CD4-positive, alpha-beta T cell treated with Interferon gamma for 1 hour (primary cell): ENCODE data around the gene TMIGD1.

Experiments
- DNase-seq: peaks from one replicate; pipeline ENCODE4 v3.0.0-alpha.2; 2020

TMIGD1 gene, protein sequence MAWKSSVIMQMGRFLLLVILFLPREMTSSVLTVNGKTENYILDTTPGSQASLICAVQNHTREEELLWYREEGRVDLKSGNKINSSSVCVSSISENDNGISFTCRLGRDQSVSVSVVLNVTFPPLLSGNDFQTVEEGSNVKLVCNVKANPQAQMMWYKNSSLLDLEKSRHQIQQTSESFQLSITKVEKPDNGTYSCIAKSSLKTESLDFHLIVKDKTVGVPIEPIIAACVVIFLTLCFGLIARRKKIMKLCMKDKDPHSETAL

DNA sequence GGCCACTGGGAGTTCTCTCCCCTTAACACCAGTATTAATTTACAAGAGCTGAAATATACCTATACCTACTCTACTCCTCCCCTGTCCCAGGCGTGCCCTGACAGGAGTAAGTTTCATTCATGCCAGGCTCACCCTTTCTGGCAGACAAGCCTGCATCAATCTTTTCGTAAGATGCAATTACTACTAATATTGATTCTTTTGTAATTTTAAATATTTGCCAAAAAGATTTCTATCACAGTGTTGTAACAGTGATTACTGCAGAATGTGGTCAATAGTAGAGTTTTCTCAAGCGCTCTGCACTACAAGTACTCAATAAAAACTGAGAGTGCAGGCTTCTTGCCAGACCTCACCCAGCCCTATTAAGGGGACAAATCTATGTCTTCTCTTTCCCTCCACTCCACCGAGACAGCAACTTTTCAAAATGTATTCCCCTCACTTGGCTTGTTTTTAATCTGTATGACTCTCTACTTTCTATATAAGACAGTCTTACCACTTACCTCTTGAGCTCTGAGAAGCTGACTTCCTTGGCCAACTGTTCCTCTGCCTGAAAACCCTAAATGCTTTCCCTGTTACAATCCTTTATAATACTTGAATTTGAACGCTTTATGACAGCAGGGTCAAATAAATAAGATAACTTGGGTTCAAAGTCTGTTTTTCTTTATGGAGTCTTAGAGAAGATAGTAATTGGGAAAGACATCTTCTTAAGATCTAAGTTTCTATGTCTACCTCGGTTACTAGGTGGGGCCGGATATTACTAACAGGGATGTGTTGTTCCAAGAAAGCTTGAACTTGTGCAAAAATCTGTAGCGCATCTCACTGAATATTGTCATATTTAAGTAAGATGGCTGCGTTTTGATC, at the start of gene TMIGD1:
TMIGD1 (minus strand) TSS at position 555 of the 858 bp plus-strand sequence. CDS start 1,924 bp downstream, outside the sequence.
- DNase-seq: no peak

DNA sequence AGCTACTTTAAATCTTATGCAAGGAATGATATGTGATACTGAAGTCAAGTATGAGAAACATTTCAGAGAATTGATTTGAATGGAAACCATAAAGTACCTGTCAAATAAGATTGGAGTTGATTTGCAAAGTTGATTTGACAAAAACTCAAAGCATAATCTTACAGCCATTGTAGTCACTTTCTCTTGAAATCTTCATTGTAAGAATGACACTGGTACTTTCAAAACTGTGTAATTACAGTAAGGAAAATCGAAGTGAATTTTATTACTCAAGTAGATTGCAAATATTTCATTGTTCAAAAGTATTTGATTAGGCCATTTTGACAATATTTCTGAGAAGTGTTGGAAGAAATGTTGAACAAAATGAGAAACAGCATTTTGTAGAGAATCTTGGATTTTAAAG, 48.5 kb upstream of the TMIGD1 start:
- no peak for DNase-seq

GRCh38 chr17:30381340-30381659, 47.4 kb upstream of the TMIGD1 start:
- DNase-seq: no peak

DNA sequence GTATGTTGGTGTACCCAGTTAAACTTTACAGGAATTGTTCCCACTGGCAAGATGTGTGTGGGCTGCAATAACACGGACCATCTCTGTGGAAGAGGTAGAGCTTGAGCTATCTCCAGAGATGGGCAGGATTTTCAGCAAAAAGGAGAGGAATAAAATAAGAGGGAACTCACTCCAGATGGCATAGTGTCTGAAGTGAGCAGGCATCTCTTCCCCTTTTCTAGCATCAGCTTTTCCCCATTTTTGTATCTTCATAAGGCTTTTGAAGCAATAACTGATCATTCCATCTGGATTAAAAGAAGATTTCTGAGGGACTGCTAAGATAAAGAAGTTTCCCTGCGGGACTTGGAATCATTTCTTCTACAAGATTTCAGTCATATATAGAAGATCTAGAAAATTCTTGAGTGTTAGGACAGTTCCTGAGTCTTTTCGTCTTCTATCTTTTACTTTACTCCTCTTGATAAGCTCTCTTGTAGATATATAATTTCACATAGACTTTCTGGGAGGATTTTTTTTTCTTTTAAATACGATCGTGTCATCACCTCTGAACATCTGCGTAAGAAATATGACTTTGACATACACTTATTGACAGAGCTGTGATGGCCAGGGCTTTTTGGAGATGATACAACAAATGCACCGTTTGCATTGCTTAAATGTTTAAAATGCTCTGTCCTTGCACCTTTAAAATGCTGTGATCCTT, 46.9 kb upstream of the TMIGD1 start:
- DNase-seq: no peak

- DNase-seq: no peak
Observed at GRCh38 chr17:30379903-30380381, 46.1 kb upstream of the TMIGD1 start.

DNA sequence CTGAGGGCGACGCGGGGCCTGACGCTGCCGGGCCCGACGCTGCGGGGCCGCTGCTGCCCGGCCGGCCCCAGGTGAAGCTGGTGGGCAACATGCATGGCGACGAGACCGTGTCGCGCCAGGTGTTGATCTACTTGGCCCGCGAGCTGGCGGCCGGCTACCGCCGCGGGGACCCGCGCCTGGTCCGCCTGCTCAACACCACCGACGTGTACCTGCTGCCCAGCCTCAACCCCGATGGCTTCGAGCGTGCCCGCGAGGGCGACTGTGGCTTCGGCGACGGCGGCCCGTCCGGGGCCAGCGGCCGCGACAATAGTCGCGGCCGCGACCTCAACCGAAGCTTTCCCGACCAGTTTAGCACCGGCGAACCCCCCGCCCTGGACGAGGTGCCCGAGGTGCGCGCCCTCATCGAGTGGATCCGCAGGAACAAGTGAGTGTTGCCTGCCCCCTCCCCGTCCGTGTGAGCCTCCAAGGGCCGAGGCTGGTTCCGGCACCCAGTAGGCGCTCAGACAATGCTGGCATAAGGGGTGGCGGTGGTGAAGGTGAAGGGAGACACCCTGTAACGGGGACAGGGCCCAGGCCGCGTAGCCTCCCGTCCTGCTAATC, 45.5 kb upstream of the TMIGD1 start:
- DNase-seq: peak; percentile 10

DNA sequence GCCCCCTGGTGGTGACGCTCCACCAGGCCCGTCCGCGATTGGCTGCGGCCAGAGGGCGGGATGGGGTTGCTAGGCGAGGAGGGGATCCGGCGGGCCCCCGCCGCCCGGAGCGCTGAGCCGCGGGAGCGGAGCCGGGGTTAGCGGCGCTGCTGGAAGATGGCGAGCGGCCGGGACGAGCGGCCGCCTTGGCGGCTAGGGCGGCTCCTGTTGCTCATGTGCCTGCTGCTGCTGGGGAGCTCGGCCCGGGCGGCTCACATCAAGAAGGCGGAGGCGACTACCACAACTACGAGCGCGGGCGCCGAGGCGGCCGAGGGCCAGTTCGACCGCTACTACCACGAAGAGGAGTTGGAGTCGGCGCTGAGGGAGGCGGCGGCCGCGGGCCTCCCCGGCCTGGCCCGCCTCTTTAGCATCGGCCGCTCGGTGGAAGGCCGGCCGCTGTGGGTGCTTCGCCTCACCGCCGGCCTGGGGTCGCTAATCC, 45.0 kb upstream of the TMIGD1 start, which contains the start of gene CPD:
CPD (plus strand) TSS at position 103 of the 478 bp plus-strand sequence; CDS start at position 157, 54 bp downstream.
- peak; percentile 94 for DNase-seq

- DNase-seq: peak; percentile 60
Observed at GRCh38 chr17:30378241-30378824, 44.5 kb upstream of the TMIGD1 start.

DNA sequence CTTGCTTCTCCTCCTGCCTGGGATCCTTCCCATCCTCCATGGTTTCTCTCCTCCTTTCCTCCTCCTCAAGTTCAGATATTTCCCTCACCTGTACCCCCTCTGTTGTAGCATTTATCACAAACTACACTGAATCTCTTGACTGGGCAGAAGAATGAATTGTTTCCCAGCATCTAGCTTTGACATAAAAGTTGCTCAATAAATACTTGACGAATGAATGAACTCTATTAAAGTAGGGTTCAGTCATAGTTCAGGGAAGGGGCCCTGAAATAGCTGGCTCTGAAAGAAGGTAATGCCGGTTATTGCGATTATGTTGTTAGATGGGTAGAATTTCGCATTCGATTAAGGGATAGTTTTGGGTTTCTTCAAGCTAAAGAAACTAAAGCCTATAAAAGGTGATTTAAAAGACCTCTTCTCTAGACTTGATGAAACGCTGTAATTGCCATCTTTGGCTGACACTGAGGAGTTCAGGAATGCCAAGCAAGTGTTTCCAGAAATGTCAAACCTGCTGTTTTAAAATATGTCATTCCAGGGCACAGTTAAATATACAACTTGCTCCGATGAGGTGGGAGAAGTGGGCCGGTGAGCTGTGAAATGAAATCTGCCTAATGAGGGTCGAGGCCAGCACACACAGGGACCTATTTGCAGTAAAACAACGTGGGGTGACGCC, 43.9 kb upstream of the TMIGD1 start:
- DNase-seq: no peak

DNA sequence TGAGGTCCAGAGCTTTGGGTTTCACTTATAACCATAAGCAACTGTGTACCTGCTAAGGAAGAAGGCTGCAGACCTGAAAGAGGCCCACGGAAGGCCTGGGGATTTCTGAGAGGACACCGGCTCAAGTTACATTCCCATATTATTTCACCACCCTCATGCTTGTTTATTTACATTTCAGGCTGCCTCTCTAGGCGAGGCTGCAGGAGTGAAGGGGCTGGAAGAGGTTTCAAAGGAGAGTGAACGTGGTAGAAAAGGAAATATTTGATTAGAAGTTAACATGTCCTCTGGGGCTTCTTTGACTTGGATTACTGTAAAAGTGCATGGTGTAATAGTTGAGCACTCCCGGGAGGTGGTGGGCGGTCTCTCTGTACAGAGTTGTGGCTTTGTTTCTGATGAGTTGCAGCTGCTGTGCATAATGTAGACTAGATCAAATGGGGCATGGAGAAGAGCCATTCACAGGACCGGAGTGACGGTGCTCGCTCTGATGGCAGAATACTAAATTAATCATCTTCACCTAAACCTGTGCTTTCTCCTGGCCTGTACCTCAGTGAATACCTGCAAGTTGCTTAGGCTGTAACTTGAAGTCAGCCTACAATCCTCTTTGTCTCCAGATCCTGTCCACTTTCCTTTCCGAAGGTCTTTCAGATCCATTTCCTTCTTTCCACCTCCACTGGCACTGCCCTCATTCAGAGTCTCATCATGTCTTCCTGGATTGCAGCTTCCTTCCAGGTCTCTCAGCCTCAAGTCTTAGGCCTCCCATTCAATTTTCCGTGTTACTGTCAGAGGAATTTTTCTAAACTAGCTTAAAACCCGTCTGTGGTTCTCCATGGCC, 43.0 kb upstream of the TMIGD1 start:
- DNase-seq: no peak

DNA sequence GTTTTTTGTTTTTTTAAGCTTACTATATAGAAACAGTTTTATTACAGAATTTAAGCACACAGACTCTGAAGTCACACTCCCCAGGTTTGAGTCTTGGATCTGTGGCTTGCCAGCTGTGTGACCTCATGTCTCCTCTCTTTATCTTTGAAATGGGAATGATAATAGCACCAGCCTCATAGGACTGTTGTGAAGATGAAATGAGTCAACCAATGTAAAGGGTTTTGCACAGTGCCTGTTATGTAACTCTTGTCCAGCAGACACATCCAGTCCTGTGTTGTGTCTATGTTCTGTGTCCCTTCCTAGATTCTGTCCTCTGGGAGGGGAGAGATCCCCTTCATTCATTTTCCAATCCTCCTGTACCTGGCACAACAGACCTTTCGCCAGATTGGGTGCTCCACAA, 41.8 kb upstream of the TMIGD1 start:
- DNase-seq: no peak

DNA sequence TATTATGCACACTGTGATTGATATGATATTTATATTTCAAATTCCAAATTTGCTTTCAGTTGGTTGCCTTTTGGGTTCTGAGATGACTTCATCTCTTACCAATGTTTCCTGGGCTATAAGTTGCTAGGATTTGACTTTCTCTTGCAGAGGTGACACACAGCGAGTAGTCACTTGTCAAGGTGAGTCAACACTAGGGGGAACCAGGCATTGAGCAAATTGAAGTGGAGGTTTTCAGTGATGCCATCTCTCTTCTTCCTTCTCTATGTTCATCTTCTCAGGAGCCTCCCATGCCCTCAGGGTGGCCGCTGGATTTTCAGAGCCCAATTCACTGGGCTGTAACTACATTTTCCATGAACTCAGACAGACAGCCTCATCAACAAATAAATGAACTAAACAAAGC, 38.9 kb upstream of the TMIGD1 start:
- no peak for DNase-seq

GRCh38 chr17:30369995-30370394, 36.1 kb upstream of the TMIGD1 start:
- no peak for DNase-seq

DNA sequence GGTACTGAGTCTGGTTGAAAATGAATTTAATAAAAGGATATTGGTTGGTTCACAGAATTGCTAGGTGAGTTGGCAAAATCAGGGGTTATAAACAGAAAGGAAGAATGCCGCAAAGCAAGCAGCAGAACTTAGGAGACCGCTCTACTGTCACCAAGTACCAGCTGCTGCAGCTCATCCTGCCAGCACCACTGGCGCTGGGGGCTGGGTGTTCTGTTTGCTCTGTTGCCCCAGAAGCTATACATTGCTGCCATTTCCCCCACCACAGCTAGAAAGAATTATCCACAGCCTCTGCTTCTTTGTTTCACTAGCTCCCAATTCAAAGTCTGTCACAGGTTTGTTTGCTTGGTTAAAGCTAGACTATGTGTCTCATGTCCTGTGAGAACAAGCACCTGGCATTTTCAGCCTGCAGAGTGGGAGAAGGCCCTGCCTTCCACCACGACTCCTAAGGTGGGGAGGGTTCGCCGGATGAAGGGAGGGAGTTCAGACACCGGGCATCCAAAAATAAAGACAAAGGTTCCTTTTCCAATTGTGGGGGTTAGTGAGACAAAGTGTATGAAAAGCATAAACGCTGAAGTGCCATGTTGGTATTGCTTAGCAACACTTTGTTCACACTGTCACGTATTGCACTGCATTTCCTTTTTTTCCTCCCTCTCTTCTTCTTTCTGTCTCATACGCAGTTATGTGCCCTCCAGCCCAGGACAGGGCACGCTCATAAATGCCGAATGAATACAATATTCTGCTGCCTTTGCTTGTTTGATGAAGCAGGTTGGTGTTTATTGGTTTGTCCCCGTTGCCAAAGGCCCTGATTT, 35.3 kb upstream of the TMIGD1 start:
- DNase-seq: no peak

DNA sequence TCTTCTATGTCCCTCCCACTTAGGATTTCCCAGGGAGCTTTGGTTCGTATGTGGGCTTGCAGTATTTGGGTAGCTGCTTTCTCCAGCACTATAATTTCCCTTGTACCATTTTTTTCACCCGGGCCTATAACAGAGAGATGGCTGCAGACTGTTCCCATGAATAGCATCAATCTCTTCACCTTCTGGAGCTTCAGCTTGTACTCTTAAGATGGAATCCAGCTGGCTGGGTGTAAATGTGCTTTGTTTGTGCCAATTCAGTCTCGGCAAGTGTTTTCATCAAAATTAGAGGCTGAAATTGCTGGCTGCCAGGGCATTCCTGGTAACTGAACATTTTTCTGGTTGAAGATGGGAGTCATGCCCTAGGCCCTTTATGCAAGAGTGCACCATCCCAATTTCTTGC, 32.7 kb upstream of the TMIGD1 start:
- DNase-seq: no peak

DNA sequence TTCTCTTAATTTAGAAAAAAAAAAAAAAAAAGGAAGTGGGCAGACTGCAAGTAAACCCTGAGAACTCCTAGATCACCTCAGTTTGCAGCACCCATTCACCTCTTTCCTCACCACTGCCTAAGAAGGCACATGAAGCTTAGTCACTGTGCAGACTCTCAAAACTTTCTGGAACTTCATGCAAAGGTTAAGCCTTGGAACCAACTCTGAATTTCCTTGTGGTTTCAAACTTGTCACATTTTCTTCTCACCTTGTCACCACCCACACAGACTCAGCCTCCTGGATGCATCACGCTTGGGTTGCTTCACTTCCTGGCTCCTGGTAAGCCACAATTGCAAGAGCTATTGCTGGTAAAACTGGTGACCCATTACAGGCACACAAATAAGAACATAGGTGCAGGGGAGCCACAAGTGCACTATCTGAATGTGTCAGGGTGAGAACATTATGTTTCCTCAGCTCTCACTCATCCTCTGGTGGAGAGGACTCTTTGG, 29.9 kb upstream of the TMIGD1 start:
- DNase-seq: peak; percentile 79

DNA sequence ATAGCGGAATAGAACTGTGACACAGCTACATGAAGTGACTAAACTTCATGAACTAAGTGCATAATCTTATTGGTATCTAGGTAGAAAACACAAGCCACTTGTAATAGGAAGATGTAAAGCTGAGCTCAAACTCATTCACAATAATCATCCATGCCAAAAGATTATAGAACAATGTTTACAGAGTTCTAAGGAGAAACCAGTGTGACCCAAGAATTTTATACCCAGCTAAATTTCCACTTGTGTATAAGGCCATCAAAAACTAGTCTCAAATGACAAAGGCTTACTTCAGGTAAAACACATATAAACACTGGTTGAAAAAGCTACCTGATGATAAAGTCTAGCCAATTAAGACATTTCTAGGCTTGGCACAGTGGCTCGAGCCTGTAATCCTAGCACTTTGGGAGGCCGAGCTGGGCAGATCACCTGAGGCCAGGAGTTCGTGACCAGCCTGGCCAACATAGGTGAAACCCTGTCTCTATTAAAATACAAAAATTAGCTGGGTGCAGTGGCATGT, 28.0 kb upstream of the TMIGD1 start:
- no peak for DNase-seq

DNA sequence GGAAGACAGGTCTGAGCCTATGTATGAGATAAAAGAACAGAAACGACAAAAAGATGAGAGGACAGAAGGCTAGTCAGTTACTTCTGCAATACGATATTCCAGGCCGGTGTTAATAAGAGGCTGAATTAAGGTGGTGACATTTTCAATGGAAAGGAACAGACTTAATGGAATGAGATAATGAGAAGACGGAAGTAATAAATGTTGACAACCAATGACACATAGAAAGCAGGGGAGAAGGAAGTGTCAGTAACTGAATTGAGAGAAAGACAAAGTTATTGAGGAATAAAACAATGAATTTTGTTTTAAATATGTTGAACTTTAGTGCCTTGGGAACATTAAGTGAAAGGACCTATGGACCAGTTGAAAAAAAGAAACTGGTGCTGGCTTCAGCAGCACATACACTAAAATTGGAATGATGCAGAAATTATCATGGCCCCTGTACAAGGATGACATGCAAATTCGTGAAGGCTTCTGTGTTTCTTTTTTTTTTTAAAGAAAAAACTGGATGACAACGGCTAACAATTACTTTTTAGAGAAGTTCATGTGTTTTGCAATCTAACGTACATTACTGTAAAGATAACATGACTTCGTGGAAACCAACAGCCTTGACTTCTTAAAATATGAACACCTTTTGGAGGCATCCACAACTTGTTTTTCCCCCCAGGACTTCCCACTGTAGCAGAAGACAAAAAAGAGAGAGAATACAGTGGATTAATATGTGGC, 26.4 kb upstream of the TMIGD1 start:
- DNase-seq: no peak
